Thyroid gland (tissue), 4 donors: ENCODE measurements around the gene SND1.
"Not testable (repeated sequence)": the region's sequence is repeated elsewhere in the genome, so short reads cannot be mapped to it uniquely, and the experiment has no call there.

Experiments used
- POLR2A ChIP-seq, 2 donors: fragments of 450-650 bp; IDR thresholded peaks; one replicate each; pipeline ENCODE4 v1.6.1; 2017; ENCODE audit warnings: antibody characterized with exemption in 2 of 2, mild to moderate bottlenecking in 2 of 2, moderate library complexity in 1 of 2
- TF ChIP-seq, protein P1 (sequence below), 6 experiments: fragments of 200-600 bp in 3 of 6; fragments of 450-650 bp in 3 of 6; sonication (generic) in 3 of 6; IDR thresholded peaks; one replicate each; pipeline ENCODE4 v1.5.1; 2016 to 2019; ENCODE audit warnings: antibody characterized with exemption in 6 of 6, mild to moderate bottlenecking in 2 of 6, inconsistent platforms in 1 of 6, moderate library complexity in 1 of 6

DNA sequence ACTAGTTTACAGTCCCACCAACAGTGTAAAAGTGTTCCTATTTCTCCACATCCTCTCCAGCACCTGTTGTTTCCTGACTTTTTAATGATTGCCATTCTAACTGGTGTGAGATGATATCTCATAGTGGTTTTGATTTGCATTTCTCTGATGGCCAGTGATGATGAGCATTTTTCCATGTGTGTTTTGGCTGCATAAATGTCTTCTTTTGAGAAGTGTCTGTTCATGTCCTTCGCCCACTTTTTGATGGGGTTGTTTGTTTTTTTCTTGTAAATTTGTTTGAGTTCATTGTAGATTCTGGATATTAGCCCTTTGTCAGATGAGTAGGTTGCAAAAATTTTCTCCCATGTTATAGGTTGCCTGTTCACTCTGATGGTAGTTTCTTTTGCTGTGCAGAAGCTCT lies 311.9 kb downstream of the SND1 start:
- TF ChIP-seq, protein P1, sequence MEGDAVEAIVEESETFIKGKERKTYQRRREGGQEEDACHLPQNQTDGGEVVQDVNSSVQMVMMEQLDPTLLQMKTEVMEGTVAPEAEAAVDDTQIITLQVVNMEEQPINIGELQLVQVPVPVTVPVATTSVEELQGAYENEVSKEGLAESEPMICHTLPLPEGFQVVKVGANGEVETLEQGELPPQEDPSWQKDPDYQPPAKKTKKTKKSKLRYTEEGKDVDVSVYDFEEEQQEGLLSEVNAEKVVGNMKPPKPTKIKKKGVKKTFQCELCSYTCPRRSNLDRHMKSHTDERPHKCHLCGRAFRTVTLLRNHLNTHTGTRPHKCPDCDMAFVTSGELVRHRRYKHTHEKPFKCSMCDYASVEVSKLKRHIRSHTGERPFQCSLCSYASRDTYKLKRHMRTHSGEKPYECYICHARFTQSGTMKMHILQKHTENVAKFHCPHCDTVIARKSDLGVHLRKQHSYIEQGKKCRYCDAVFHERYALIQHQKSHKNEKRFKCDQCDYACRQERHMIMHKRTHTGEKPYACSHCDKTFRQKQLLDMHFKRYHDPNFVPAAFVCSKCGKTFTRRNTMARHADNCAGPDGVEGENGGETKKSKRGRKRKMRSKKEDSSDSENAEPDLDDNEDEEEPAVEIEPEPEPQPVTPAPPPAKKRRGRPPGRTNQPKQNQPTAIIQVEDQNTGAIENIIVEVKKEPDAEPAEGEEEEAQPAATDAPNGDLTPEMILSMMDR (IDR thresholded peaks at IDR 0.05), result not testable (repeated sequence)
- not testable (repeated sequence) for TF ChIP-seq POLR2A (IDR thresholded peaks at IDR 0.05)
